A549 (cell line): ENCODE measurements around the gene SLC35G1.

Experiments used
- POLR2A ChIP-seq: IDR thresholded peaks from 2 replicates; pipeline ENCODE4 v1.6.1; 2012; ENCODE audit warnings: mild to moderate bottlenecking, low read length
- POLR2AphosphoS2 ChIP-seq: conservative IDR thresholded peaks from 2 replicates; pipeline ENCODE4 v1.6.1; 2012; ENCODE audit warnings: low read length, improper control_type of control experiment, inconsistent platforms
- RFX5 ChIP-seq: fragments of 450-650 bp; IDR thresholded peaks from 2 replicates; pipeline ENCODE4 v1.7.1; 2014; ENCODE audit warnings: antibody characterized with exemption, mild to moderate bottlenecking, moderate library complexity

DNA sequence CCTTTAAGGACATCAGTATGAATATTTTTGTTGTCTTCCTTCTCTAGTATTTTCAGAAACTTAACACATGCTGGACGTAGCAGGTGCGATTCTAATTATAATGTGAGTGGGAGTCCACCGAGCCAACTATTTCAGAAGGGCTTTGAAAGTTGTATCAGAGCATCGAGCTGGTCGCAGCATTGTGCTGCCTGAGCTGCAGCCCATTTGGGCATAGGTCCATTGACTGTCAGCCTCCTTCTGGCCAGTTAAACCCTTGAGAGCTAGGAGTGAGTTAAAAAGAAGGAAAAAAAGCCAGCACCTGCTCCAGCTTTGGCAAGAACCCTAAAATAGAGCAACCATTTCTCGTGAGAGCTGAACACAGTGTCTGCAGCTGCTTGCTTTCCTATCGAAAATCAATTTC, 47.8 kb downstream of the SLC35G1 start:
- TF ChIP-seq RFX5 (no peak), POLR2AphosphoS2 (no peak), POLR2A (no peak)
